Tibial nerve (tissue), 4 donors: Measurements from ENCODE around the gene OLFM2. TPM values are rescaled to one million over a fixed set of nuclear protein-coding genes. Genes with fewer than 3 reads are reported as not detected.

Source experiments
- DNase-seq, 2 donors: peaks; one replicate each; pipeline ENCODE4 v3.0.0-alpha.2; 2019; ENCODE audit warnings: low spot score in 2 of 2
- H3K27ac ChIP-seq, 4 donors: fragments of 200-600 bp; sonication (generic) in 3 of 4; one replicate each; pipeline ENCODE4 v1.5.1; 2017 to 2019; ENCODE audit warnings: mild to moderate bottlenecking in 1 of 4
- H3K27me3 ChIP-seq, 2 donors: fragments of 200-600 bp; sonication (generic) in 1 of 2; one replicate each; pipeline versions ENCODE4 v1.5.1 to v1.6.0; 2017 to 2019
- H3K36me3 ChIP-seq, 3 donors: fragments of 200-600 bp; sonication (generic); one replicate each; pipeline ENCODE4 v1.5.1; 2018 to 2019
- H3K4me1 ChIP-seq, 4 donors: fragments of 200-600 bp; sonication (generic) in 3 of 4; one replicate each; pipeline ENCODE4 v1.5.1; 2017 to 2019
- H3K4me3 ChIP-seq, 4 donors: fragments of 200-600 bp; sonication (generic) in 3 of 4; one replicate each; pipeline ENCODE4 v1.5.1; 2017 to 2019; ENCODE audit warnings: mild to moderate bottlenecking in 1 of 4, moderate library complexity in 1 of 4
- H3K9me3 ChIP-seq, 4 donors: fragments of 200-600 bp; sonication (generic) in 3 of 4; one replicate each; pipeline ENCODE4 v1.5.1; 2017 to 2019
- CTCF ChIP-seq, 5 experiments: fragments of 200-600 bp in 3 of 5; fragments of 450-650 bp in 2 of 5; sonication (generic) in 3 of 5; IDR thresholded peaks; one replicate each; pipeline ENCODE4 v1.5.1; 2016 to 2019; ENCODE audit warnings: antibody characterized with exemption in 5 of 5, mild to moderate bottlenecking in 3 of 5, moderate library complexity in 2 of 5
- EP300 ChIP-seq, 2 donors: sonication (generic); formaldehyde crosslinking; IDR thresholded peaks; one replicate each; pipeline ENCODE4 v1.6.1; 2017; ENCODE audit warnings: antibody characterized with exemption in 2 of 2, mild to moderate bottlenecking in 1 of 2
- POLR2A ChIP-seq, 2 donors: fragments of 450-650 bp; IDR thresholded peaks; one replicate each; pipeline ENCODE4 v1.6.1; 2017; ENCODE audit warnings: antibody characterized with exemption in 2 of 2, mild to moderate bottlenecking in 2 of 2, moderate library complexity in 2 of 2
- WGBS, 2 donors: methylation state at CpG; one replicate each; pipeline ENCODE4 v1.1.5; 2018; 5-methylcytosine and 5-hydroxymethylcytosine counted together
- total RNA-seq, 4 donors: library from RNA; depleted of rRNA; stranded (reverse); fragments of >200 nt; gene quantifications; one replicate each; pipeline ENCODE4 v1.1.0, GENCODE V29; 2016

OLFM2 gene
- total RNA-seq, 4 donors from 2014 or later = 4.8 to 12.6 (median 8.8) TPM

- H3K36me3 ChIP-seq = no peaks in the 10 kb centered on the region
- H3K9me3 ChIP-seq = no peaks in the 10 kb centered on the region
- H3K27me3 ChIP-seq = peaks cover 0 to 57% of the 10 kb centered on the region in 2 donors
- WGBS, 2 donors = 70 to 73% methylated on average over 6 of the region's 6 CpGs
- H3K4me1 ChIP-seq = peaks cover 0 to 23% (median 10%) of the 10 kb centered on the region in 4 donors
- TF ChIP-seq CTCF (IDR thresholded peaks at IDR 0.05) (no peak), POLR2A (IDR thresholded peaks at IDR 0.05) (no peak), EP300 (IDR thresholded peaks at IDR 0.05) (no peak)
- no peak for DNase-seq
- no peak overlapping the region for H3K4me3 ChIP-seq
- no peak overlapping the region for H3K27ac ChIP-seq
These were observed 24.7 kb downstream of the OLFM2 start for GRCh38 chr19:9911524-9912185.

DNA sequence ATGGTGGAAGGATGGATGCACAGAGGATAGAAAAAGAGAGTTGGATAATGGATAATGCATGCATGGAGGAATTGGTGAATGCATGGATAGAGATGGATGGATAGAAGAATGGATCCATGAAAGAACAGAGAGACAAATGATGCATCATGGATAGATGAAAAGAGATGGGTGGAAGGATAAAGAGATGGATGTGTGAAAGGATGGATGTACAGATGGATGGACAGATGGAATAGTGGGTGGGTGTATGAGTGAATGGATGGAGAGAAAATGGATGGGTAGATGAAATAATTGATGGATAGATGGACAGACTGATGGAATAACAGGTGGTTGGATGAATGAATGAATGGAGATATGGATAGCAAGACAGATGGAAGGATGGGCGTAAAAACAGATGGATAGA lies 25.7 kb downstream of the OLFM2 start:
- no peaks in the 10 kb centered on the region for H3K36me3 ChIP-seq
- H3K27ac ChIP-seq = no peak overlapping the region
- H3K4me3 ChIP-seq = no peak overlapping the region
- WGBS, 2 donors = 44 to 100% methylated on average over 1 of the region's 1 CpG
- DNase-seq = no peak
- no peak for TF ChIP-seq EP300 (IDR thresholded peaks at IDR 0.05)
- TF ChIP-seq CTCF (IDR thresholded peaks at IDR 0.05) = no peak
- no peak for TF ChIP-seq POLR2A (IDR thresholded peaks at IDR 0.05)
- H3K27me3 ChIP-seq = peaks cover 0 to 48% of the 10 kb centered on the region in 2 donors
- peaks cover 0 to 23% (median 10%) of the 10 kb centered on the region in 4 donors for H3K4me1 ChIP-seq
- no peaks in the 10 kb centered on the region for H3K9me3 ChIP-seq

GRCh38 chr19:9909251-9909650 lies 27.1 kb downstream of the OLFM2 start:
- Histone ChIP-seq H3K27ac (no peak overlapping the region), H3K4me1 (peaks cover 0 to 16% (median 4%) of the 10 kb centered on the region in 4 donors), H3K36me3 (no peaks in the 10 kb centered on the region), H3K27me3 (peaks cover 0 to 37% of the 10 kb centered on the region in 2 donors), H3K4me3 (no peak overlapping the region), H3K9me3 (no peaks in the 10 kb centered on the region)
- DNase-seq = no peak
- TF ChIP-seq EP300 (IDR thresholded peaks at IDR 0.05) = no peak
- no peak for TF ChIP-seq CTCF (IDR thresholded peaks at IDR 0.05)
- TF ChIP-seq POLR2A (IDR thresholded peaks at IDR 0.05) = no peak
- 54 to 69% methylated on average over 10 of the region's 10 CpGs for WGBS, 2 donors

GRCh38 chr19:9906475-9907087 lies 29.7 kb downstream of the OLFM2 start:
- Histone ChIP-seq H3K4me3 (no peak overlapping the region), H3K27ac (no peak overlapping the region), H3K9me3 (no peaks in the 10 kb centered on the region), H3K4me1 (no peaks in the 10 kb centered on the region), H3K27me3 (peaks cover 0 to 13% of the 10 kb centered on the region in 2 donors), H3K36me3 (no peaks in the 10 kb centered on the region)
- TF ChIP-seq EP300 (IDR thresholded peaks at IDR 0.05) (no peak), POLR2A (IDR thresholded peaks at IDR 0.05) (no peak), CTCF (IDR thresholded peaks at IDR 0.05) (no peak)
- DNase-seq = no peak
- WGBS, 2 donors = 58 to 62% methylated on average over 16 of the region's 16 CpGs

DNA sequence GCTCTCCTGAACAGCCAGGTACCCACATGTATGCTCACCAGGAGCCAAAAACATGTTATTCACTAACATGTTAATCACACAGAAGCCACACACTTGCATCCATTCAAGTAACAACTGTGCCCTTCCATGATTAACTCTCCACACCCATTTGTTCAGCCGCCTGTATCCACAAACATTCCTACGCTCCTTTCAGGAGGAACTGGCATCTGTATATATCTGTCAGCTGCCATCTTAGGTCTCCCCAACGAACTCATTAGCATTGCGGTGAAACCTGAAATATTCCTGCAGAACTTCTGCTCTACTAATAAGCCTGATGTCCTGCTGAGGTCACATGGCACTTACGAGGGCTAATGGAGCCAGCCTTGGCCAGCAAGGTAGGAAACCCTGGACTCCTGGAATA lies 33.0 kb downstream of the OLFM2 start:
- Histone ChIP-seq H3K4me3 (no peak overlapping the region), H3K4me1 (no peaks in the 10 kb centered on the region), H3K27me3 (no peaks in the 10 kb centered on the region), H3K9me3 (no peaks in the 10 kb centered on the region), H3K36me3 (no peaks in the 10 kb centered on the region), H3K27ac (no peak overlapping the region)
- DNase-seq = no peak
- TF ChIP-seq POLR2A (IDR thresholded peaks at IDR 0.05) (no peak), CTCF (IDR thresholded peaks at IDR 0.05) (no peak), EP300 (IDR thresholded peaks at IDR 0.05) (no peak)
- 90 to 91% methylated on average over 5 of the region's 5 CpGs for WGBS, 2 donors
